22Rv1 (cell line): Measurements from ENCODE around the gene LRRC8D.

Experiments used
- H3K27ac ChIP-seq: fragments of 450-650 bp; 2 replicates; pipeline ENCODE4 v1.5.1; 2017
- ZFX ChIP-seq: fragments of 450-650 bp; IDR thresholded peaks from 2 replicates; pipeline ENCODE4 v1.6.1; 2017; ENCODE audit warnings: antibody characterized with exemption, borderline replicate concordance
- TF ChIP-seq, protein P1 (sequence below): fragments of 450-650 bp; IDR thresholded peaks from 2 replicates; pipeline ENCODE4 v1.5.1; 2017; ENCODE audit warnings: mild to moderate bottlenecking

The LRRC8D gene

DNA sequence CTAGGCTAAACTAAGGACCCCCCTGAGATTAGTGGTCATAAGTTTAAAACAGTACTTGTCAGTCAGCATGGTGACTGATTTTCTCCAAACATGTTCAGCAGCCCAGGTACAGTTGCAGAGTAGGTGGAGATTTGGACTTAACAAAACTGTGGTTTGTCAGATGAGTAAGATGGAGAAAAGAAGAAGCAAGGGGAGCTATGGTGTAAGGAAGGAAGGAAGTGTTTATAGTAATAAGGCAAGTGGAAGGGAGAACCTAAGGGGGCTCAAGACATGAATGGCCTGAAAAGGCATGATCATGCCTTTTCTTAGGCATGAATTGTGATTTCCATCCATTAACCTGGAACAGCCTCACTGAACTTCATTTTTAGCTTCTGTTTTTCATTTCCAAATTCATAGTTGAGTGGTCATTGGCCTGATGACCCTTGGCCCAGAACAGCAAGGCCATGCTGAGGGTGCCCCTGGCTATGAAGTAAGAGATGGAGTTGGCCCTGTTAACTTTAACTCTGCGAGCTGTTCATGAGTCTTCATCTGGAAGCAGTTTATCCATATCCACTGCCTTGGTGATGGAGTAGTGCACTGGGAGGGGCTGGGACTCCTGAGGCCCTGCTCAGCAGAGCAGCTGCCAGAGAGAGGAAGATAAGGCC, 60.7 kb downstream of the LRRC8D start:
- TF ChIP-seq ZFX, result no peak
- TF ChIP-seq, protein P1, sequence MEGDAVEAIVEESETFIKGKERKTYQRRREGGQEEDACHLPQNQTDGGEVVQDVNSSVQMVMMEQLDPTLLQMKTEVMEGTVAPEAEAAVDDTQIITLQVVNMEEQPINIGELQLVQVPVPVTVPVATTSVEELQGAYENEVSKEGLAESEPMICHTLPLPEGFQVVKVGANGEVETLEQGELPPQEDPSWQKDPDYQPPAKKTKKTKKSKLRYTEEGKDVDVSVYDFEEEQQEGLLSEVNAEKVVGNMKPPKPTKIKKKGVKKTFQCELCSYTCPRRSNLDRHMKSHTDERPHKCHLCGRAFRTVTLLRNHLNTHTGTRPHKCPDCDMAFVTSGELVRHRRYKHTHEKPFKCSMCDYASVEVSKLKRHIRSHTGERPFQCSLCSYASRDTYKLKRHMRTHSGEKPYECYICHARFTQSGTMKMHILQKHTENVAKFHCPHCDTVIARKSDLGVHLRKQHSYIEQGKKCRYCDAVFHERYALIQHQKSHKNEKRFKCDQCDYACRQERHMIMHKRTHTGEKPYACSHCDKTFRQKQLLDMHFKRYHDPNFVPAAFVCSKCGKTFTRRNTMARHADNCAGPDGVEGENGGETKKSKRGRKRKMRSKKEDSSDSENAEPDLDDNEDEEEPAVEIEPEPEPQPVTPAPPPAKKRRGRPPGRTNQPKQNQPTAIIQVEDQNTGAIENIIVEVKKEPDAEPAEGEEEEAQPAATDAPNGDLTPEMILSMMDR, result no peak
- H3K27ac ChIP-seq, result no peak overlapping the region

DNA sequence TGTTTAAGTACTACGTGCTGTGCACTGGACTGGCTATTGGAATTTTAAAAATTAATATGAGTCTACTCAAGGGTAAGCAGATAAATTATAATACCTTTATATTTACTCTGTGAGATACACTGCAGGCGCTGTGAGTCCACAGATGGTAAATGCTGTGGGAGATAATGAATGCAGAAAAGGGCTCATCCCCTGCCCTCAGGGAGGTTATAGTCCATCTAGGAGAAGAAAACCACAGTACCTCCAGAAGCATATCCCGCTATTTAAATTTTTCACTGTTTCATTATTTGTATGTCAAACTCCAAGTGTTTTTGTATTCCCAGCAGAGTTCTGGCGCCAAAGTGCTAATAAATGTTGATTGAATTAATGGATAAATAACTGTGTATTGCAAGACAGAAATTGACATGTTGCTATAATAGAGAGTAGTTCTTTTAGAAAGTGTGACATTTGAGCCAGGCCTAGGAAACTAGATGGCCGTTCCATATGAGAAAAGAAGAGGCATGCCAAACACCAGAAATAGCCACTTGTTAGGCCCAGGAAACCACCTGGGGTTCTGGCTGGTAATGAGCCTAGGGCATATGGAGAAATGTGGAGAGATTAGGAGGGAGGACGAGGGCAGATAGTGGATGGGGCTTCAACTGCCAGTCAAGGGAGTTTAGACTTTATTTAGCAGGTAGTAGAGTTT, 61.7 kb downstream of the LRRC8D start:
- TF ChIP-seq, protein P1, result no peak
- TF ChIP-seq ZFX, result no peak
- no peak overlapping the region for H3K27ac ChIP-seq

DNA sequence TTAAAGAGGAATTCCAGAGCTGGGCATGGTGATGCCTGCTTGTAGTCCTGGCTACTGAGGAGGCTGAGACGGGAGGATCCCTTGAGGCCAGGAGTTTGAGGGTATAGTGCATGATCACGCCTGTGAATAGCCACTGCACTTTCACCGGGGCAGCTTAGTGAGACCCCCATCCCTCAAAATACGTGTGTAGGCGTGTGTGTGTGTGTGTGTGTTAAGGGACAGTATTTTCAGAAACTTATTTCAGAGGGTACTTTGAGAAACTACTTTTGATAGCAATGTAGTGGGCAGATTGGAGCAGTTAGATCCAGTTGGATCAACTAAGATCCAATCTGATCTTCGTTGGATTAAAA, 62.2 kb downstream of the LRRC8D start:
- TF ChIP-seq, protein P1, result no peak
- TF ChIP-seq ZFX, result no peak
- H3K27ac ChIP-seq, result no peak overlapping the region

DNA sequence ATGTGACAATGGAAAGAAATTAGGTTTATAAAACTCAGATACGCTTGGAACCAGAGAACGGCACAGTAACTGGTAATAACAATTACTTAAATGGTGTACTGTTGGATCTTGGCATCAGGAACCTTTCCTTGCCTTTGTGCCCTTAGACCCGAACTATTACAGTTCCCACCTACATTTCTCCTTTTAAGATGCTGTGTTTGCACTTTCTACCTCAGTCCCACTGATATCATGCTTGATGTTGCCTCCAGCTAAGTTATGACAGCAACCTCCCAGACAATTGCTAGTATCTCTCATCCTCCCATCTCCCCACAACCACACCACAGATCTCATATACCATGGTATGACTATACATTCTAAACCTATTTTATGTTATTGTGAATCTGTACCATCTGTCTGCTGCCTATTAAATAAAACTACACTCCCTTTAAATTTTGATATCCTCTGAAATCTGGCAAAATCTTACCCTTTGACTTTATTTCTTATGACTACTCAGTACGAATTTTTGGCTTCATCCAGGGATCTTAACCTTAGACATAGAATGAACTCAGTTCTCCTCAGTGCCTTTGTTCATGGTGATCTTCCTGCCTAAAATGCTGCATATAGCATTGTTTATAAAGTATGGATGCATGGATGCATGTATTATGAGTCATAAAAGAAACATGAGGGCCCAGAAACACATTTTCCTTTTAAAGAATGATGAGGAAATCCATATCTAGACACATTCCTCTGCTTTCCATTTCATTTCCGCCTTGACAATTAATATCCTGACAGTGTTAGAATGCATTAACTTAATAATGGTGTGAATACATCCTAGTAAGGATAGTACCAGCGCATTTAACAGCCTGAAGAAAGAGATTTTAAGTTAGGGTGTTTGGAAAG, 64.1 kb downstream of the LRRC8D start:
- TF ChIP-seq ZFX, result no peak
- TF ChIP-seq, protein P1, result no peak
- no peak overlapping the region for H3K27ac ChIP-seq

DNA sequence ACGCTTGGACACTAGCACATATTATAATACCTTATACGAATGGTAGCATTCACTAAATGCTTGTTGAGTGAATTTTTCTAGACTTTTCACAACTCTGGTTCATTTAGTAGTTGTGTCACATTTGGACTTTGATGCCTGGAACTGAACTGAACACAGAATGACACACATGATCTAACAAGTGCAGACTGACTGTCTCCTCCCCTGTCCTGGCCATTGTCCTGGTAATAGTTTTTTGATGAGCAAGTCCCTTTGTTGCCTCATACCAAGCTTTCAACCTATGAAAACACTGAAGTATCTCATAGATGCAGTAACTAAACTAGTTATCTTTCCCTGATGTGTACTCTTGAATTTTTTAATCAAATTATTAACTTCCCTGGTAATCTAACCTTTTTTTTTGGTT, 66.4 kb downstream of the LRRC8D start:
- no peak overlapping the region for H3K27ac ChIP-seq
- TF ChIP-seq, protein P1, result no peak

DNA sequence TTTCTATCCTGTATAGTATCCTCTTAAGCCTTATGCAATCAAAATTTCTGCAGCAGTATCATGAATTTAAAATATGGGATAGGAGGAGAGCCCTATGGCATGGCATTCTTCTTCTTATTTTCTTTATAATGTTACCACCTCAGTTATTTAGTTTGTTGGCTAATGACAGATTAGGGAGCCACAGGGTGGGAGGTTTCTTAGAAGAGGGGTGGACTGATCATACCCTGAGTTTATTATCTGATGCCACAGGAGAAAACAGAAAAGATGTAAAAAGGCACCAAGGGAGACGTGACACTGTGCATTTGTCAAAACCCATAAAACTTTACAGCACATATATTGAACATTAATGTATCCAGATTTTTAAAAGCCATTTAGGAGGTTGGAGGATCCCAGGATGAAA, 66.9 kb downstream of the LRRC8D start:
- H3K27ac ChIP-seq, result no peak overlapping the region
- TF ChIP-seq, protein P1, result no peak
- no peak for TF ChIP-seq ZFX
